Astrocyte (in vitro differentiated cells and primary cell): Measurements from ENCODE around the gene CCND2. TPM values are rescaled to one million over a fixed set of nuclear protein-coding genes. Genes with fewer than 3 reads are reported as not detected.
A peak's percentile ranks its signal among the peaks of the same experiment; 100 is the strongest.

Experiments used
- DNase-seq: peaks from one replicate; pipeline ENCODE4 v3.0.0-alpha.2; 2010; ENCODE audit warnings: low read depth
- FAIRE-seq: peaks from 2 replicates; lab custom pipeline; 2011; peaks lifted over from hg19 to GRCh38; lab: Jason Lieb, UNC
- H2AFZ ChIP-seq: 2 replicates; pipeline ENCODE4 v1.6.0; 2012; ENCODE audit warnings: low read depth, low read length, inconsistent platforms
- H3K27ac ChIP-seq: 2 replicates; pipeline ENCODE4 v1.5.1; 2011; ENCODE audit warnings: low read depth, low read length, inconsistent platforms
- H3K27me3 ChIP-seq: 2 replicates; pipeline ENCODE4 v1.6.0; 2011; ENCODE audit warnings: low read length, inconsistent platforms; ENCODE audit not compliant: insufficient read depth
- H3K36me3 ChIP-seq: 2 replicates; pipeline ENCODE4 v1.5.1; 2011; ENCODE audit warnings: low read length, inconsistent platforms; ENCODE audit not compliant: insufficient read depth
- H3K4me1 ChIP-seq: 2 replicates; pipeline ENCODE4 v1.5.1; 2011; ENCODE audit warnings: low read length, inconsistent platforms; ENCODE audit not compliant: insufficient read depth
- H3K4me2 ChIP-seq: 2 replicates; pipeline ENCODE4 v1.6.0; 2012; ENCODE audit warnings: low read length, inconsistent platforms
- H3K4me3 ChIP-seq: 2 replicates; pipeline ENCODE4 v1.5.1; 2011; ENCODE audit warnings: low read depth, mild to moderate bottlenecking, low read length, inconsistent platforms; ENCODE audit not compliant: insufficient read depth
- H3K79me2 ChIP-seq: 2 replicates; pipeline ENCODE4 v1.6.0; 2012; ENCODE audit warnings: mild to moderate bottlenecking, low read length, inconsistent platforms; ENCODE audit not compliant: insufficient read depth
- H3K9ac ChIP-seq: 2 replicates; pipeline ENCODE4 v1.6.0; 2012; ENCODE audit warnings: mild to moderate bottlenecking, low read length, inconsistent platforms
- H3K9me3 ChIP-seq: 2 replicates; pipeline ENCODE4 v1.5.1; 2012; ENCODE audit warnings: low read depth, mild to moderate bottlenecking, low read length, inconsistent platforms; ENCODE audit not compliant: insufficient read depth
- H4K20me1 ChIP-seq: 2 replicates; pipeline ENCODE4 v1.6.0; 2012; ENCODE audit warnings: low read length, inconsistent platforms; ENCODE audit not compliant: insufficient read depth
- H3K27ac Mint-ChIP-seq: one replicate; pipeline ENCODE4 v1.8.0; 2021; ENCODE audit warnings: mild to moderate bottlenecking, mixed read lengths; ENCODE audit not compliant: unreplicated experiment
- H3K27me3 Mint-ChIP-seq: one replicate; pipeline ENCODE4 v1.8.0; 2021; ENCODE audit warnings: low read depth, mixed read lengths; ENCODE audit not compliant: unreplicated experiment
- H3K36me3 Mint-ChIP-seq: one replicate; pipeline ENCODE4 v1.8.0; 2021; ENCODE audit warnings: low read depth, mixed read lengths; ENCODE audit not compliant: unreplicated experiment
- H3K4me1 Mint-ChIP-seq: one replicate; pipeline ENCODE4 v1.8.0; 2021; ENCODE audit warnings: low read depth, mixed read lengths; ENCODE audit not compliant: unreplicated experiment
- H3K4me3 Mint-ChIP-seq: one replicate; pipeline ENCODE4 v1.8.0; 2021; ENCODE audit warnings: mild to moderate bottlenecking, moderate library complexity, mixed read lengths; ENCODE audit not compliant: unreplicated experiment
- H3K9me3 Mint-ChIP-seq: one replicate; pipeline ENCODE4 v1.8.0; 2021; ENCODE audit warnings: mild to moderate bottlenecking, mixed read lengths; ENCODE audit not compliant: unreplicated experiment
- EZH2 ChIP-seq: IDR thresholded peaks from 2 replicates; pipeline ENCODE4 v1.6.1; 2012; ENCODE audit warnings: mild to moderate bottlenecking, low read length, inconsistent platforms; ENCODE audit not compliant: insufficient read depth
- total RNA-seq: library from RNA; stranded (reverse); gene quantifications from 2 replicates; pipeline ENCODE4 v1.2.1, GENCODE V29; 2021
- TF ChIP-seq, protein P1 (sequence below): IDR thresholded peaks from 2 replicates; pipeline ENCODE4 v1.5.1; 2011; ENCODE audit warnings: low read depth, mild to moderate bottlenecking, inconsistent platforms, low read length, moderate library complexity; ENCODE audit not compliant: insufficient read depth

CCND2 gene
- total RNA-seq, 1 donor from 2014 or later, result 726 TPM

- Histone ChIP-seq H3K27ac (no peak overlapping the region), H3K27me3 (peaks cover 11% of the 10 kb centered on the region), H3K9ac (no peak overlapping the region), H4K20me1 (peaks cover 7% of the 10 kb centered on the region), H3K36me3 (no peaks in the 10 kb centered on the region), H3K4me2 (no peak overlapping the region), H3K4me3 (no peak overlapping the region), H3K9me3 (no peaks in the 10 kb centered on the region), H3K79me2 (no peaks in the 10 kb centered on the region), H3K4me1 (no peaks in the 10 kb centered on the region), H2AFZ (peak overlapping the region; percentile 2)
- peak overlapping the region; percentile 65 for H3K4me3 Mint-ChIP-seq
- H3K27me3 Mint-ChIP-seq, result no peaks in the 10 kb centered on the region
- FAIRE-seq (no peak), DNase-seq (no peak)
- H3K4me1 Mint-ChIP-seq, result peaks cover 35% of the 10 kb centered on the region
- H3K27ac Mint-ChIP-seq, result peak overlapping the region; percentile 49
- no peaks in the 10 kb centered on the region for H3K9me3 Mint-ChIP-seq
- peaks cover 49% of the 10 kb centered on the region for H3K36me3 Mint-ChIP-seq
- TF ChIP-seq EZH2, result no peak
- TF ChIP-seq, protein P1, sequence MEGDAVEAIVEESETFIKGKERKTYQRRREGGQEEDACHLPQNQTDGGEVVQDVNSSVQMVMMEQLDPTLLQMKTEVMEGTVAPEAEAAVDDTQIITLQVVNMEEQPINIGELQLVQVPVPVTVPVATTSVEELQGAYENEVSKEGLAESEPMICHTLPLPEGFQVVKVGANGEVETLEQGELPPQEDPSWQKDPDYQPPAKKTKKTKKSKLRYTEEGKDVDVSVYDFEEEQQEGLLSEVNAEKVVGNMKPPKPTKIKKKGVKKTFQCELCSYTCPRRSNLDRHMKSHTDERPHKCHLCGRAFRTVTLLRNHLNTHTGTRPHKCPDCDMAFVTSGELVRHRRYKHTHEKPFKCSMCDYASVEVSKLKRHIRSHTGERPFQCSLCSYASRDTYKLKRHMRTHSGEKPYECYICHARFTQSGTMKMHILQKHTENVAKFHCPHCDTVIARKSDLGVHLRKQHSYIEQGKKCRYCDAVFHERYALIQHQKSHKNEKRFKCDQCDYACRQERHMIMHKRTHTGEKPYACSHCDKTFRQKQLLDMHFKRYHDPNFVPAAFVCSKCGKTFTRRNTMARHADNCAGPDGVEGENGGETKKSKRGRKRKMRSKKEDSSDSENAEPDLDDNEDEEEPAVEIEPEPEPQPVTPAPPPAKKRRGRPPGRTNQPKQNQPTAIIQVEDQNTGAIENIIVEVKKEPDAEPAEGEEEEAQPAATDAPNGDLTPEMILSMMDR, result no peak
Observed at GRCh38 chr12:4288296-4289131, 15.0 kb downstream of the CCND2 start.

DNA sequence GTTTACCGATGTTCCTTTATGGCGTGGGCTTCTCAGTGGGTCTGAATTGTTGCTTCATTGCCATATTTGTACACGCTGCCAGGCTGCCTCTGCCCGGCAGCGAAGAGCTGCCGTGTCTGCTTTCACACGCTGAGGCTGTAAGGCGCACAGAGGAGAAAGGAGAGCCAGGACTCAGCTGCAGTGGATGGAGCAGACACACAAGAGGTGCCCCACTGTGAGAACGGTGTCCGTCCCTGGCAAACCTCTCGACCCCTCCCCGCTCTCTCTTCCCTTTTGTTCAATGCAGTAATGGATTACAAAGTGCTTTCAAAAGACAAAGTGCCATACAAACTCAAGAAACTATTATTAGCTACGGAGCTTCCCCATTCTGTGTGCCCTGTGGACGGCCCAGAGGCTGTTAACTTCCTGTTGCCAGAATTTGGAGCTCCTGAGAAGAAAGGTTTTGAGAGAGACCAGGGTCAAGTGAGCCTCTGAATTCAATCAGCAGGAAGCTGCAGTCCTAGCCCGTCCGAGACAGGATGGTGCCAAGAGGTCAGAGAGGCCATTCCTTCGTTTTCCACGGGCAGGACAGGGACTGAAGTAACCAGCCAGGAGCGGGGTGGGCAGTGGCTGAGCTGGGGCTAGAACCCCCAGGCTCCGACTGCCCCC is 15.8 kb downstream of the CCND2 start:
- H3K4me2 ChIP-seq, result no peak overlapping the region
- Mint-ChIP-seq H3K4me1 (peaks cover 36% of the 10 kb centered on the region), H3K36me3 (peaks cover 43% of the 10 kb centered on the region), H3K27me3 (no peaks in the 10 kb centered on the region), H3K4me3 (no peak overlapping the region), H3K27ac (no peak overlapping the region), H3K9me3 (no peaks in the 10 kb centered on the region)
- peaks cover 7% of the 10 kb centered on the region for H4K20me1 ChIP-seq
- no peak overlapping the region for H3K4me3 ChIP-seq
- H3K4me1 ChIP-seq, result no peaks in the 10 kb centered on the region
- H3K27ac ChIP-seq, result no peak overlapping the region
- H2AFZ ChIP-seq, result no peak overlapping the region
- H3K9ac ChIP-seq, result no peak overlapping the region
- H3K27me3 ChIP-seq, result peaks cover 11% of the 10 kb centered on the region
- H3K79me2 ChIP-seq, result no peaks in the 10 kb centered on the region
- no peaks in the 10 kb centered on the region for H3K9me3 ChIP-seq
- DNase-seq, result no peak
- no peak for FAIRE-seq
- TF ChIP-seq, protein P1, result no peak
- no peak for TF ChIP-seq EZH2
- no peaks in the 10 kb centered on the region for H3K36me3 ChIP-seq
